HG03558 (cell line): Measurements from ENCODE around the gene LIN54.
"Not testable (repeated sequence)": the region's sequence is repeated elsewhere in the genome, so short reads cannot be mapped to it uniquely, and the experiment has no call there.

ENCODE experiments used
- ATAC-seq: cut with Tn5 transposase; IDR thresholded peaks from one replicate; pipeline ENCODE4 v1.9.1; 2021; ENCODE audit warnings: moderate number of reproducible peaks; ENCODE audit not compliant: unreplicated experiment; ENCODE audit errors: extremely low read depth

Gene LIN54

DNA sequence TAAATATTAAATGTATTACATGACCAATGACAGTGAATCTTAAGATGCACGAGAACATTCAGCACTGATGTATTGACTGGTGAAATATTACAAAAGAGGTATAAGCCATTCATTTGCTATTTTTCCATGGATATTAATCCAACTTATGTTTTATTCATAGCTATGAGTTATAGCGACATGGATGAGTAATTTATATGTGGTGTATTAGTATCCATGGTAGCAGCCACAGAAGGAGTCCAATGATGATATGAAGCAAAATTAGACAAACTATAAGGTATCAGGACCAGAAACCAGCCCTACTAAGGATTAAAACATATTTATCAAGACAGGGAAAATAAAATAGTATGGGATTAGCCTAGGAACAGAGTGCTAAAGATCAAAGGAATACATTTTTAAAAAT lies 59.4 kb downstream of the LIN54 start:
- ATAC-seq: no peak

DNA sequence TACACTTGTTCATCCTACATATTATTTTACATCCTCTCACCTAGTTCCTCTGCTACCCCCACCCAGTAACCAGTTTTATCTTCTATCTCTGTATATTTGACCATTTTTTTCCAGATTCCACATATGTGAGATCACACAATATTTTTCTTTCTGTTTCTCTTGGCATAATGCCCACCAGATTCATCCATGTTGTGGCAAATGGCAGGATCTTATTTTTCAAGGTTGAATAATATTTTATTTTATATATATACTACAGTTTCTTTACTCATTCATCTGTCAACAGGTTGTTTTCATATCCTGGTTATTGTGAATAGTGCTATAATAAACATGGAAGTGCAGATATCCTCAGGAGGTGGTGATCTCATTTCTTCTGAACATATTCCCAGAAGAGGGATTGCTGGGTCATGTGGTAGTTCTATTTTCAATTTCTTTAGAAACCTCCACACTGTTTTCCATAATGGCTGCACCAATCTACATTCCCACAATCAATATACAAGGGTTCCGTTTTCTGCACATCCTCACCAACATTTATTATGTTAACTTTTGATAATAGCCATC lies 61.9 kb downstream of the LIN54 start:
- no peak for ATAC-seq

DNA sequence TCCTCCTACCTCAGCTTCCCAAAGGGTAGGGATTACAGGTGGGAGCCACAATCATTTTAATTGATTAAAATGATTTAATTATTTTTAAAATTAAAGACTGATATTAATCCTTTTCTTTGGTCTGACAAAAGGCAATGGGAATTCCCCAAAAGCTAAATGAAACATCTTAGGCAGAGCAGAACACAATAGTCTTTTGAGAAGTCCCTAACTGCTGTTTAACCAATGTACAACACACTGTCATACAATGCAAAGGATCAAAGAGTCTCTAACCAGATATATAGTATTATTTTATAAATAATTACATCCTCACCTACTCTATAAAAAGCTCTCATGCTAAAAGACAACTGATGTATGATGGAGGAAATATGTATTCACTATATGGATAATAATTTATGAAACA lies 63.1 kb downstream of the LIN54 start:
- no peak for ATAC-seq

DNA sequence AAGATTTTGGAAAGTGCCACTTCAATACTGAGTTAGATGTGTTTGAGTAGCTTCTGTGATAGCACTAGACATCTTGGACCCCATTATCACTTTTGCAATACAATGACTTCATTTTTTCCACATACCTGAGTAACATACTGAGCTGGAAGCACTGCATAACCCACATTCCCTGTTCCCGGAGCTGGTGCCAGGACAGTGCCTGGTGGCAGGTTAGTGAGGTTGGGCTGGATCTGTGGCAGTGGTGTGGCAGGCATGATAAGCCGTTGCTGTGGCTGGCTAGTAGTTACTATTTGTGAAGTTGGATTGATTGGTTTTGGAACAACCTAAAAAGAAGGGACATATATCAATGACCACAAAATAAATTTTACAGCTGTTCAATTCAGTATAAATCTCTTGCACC lies 71.2 kb downstream of the LIN54 start:
- ATAC-seq: no peak

GRCh38 chr4:82934441-82934840 lies 76.2 kb downstream of the LIN54 start:
- ATAC-seq: no peak

DNA sequence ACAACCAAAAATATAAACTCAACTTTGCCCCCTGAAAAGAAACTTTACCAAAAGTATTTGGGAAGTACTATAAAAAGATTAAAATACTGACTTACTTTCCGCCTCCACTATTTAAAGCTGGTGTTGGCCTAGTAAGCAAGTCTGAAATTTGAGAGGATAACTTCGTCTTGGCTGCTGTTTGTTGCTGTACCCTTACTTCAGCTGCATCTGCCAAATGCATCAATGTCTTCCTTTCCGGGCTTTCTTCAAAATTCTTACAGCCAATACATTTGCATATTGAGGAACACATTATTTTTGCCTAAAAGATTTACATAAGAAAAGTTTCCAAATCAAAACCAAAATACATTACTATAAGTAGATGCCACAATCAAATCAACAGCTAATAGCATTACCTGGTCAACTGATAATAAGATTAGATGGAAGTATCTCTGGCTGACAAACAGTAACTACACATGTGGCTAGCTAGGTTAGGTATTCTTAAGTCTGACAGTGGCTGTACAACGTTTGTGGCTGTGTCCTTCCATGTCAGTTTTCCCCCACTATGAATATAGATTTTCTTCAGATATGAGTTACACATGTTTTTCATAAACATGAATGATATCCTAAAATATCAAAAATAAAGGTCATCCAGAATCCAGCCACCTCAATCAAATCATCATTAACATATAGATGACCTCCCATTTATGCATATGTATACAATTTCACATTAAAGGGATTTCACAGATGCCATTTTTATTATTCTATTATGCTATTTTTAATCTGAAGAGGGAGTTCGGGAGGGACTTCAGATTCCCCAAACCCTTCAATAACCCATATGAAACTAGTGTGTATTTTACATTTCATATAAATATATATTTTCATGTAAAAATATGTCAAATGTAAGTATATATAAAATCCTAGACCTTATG lies 79.5 kb downstream of the LIN54 start:
- ATAC-seq: no peak

GRCh38 chr4:82921795-82922194 lies 88.8 kb downstream of the LIN54 start:
- ATAC-seq: no peak

- ATAC-seq: no peak
These were observed 91.2 kb downstream of the LIN54 start for GRCh38 chr4:82919386-82919785.

DNA sequence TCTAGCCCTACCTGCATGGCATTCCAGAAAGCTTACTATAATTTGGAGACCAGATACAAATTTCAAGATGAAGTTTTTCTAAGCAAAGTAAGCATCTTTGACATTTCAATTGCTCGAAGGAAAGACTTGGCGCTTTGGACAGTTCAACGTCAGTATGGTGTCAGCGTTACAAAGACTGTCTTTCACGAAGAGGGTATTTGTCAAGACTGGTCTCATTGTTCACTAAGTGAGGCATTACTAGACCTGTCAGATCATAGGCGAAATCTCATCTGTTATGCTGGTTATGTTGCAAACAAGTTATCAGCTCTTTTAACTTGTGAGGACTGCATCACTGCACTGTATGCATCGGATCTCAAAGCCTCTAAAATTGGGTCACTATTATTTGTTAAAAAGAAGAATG lies 92.5 kb downstream of the LIN54 start:
- ATAC-seq: no peak

DNA sequence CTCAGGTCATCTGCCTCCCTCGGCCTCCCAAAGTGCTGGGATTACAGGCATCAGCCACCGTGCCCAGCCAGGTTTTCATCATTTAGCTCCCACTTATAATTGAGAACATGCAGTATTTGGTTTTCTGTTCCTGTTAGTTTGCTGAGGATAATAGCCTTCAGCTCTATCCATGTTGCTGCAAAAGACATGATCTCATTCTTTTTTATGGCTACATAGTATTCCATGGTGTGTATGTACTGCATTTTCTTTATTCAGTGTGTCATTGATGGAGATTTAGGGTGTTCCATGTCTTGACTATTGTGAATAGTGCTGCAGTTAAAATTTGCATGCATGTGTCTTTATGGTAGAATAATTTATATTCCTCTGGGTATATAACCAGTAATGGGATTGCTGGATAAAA lies 96.7 kb downstream of the LIN54 start:
- not testable (repeated sequence) for ATAC-seq

GRCh38 chr4:82913305-82913704 lies 97.3 kb downstream of the LIN54 start:
- no peak for ATAC-seq

GRCh38 chr4:82909326-82909725 lies 101.3 kb downstream of the LIN54 start:
- ATAC-seq: no peak

- ATAC-seq: no peak
These were observed 104.2 kb downstream of the LIN54 start for GRCh38 chr4:82906469-82906868.

GRCh38 chr4:82905205-82905604 lies 105.4 kb downstream of the LIN54 start:
- peak; percentile 52 for ATAC-seq

- no peak for ATAC-seq
These were observed 106.9 kb downstream of the LIN54 start for GRCh38 chr4:82903737-82904136.

- no peak for ATAC-seq
These were observed 109.4 kb downstream of the LIN54 start for GRCh38 chr4:82901183-82901718.

DNA sequence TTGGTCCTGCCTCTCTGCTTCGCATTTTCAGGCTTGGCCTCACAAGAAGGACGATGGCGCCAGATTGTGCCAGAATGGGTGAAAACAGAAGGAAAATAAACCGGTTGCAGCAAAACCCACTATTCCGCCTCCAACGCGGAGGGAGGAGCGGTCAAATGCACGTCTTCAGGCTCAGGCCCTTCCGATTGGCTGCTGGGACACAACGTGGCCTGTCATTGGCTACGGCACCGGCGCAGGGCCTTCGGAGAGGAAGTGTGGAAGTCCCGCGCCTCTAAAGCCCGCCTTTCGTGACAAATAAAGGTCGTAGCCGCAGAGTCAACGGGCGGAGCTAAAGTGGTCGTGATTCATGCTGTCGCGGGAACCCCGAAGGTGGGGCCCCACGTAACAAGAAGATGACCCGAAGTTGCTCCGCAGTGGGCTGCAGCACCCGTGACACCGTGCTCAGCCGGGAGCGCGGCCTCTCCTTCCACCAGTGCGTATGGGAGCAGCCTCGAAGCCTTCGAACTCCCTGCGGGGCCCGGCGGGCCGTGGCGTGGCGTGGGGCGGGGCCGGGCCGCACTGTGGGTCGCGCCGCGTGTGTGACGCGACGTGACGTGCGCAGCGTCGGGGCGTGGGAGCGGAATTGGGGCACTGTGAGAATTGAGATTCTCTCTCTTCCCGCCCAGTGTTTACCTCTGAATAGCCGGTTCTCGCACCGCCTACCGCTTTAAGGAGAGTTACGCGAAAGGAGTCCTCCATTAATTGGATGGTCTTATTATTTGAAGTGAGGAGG lies 110.0 kb downstream of the LIN54 start, which contains the start of gene THAP9:
TSS of gene THAP9 (plus strand) at position 325 of the 772 bp plus-strand sequence. CDS start at position 393, 68 bp downstream.
- peak; percentile 83 for ATAC-seq

DNA sequence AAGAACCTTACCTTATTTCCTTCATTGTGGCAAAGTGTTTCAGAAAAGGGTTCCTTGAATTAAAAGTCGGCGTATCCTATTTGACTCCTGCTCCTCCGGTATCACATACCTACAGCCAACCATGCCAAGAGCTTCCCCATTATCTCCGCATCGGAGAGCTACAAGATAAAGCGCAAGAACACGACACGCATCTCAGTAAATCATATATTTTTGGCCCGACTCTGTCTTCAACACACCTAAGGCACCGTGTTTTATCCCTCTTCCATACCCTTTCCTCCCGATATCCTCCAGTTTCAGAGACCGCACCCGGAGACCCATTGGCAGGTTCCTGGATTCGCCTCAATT lies 110.6 kb downstream of the LIN54 start:
- ATAC-seq: no peak

DNA sequence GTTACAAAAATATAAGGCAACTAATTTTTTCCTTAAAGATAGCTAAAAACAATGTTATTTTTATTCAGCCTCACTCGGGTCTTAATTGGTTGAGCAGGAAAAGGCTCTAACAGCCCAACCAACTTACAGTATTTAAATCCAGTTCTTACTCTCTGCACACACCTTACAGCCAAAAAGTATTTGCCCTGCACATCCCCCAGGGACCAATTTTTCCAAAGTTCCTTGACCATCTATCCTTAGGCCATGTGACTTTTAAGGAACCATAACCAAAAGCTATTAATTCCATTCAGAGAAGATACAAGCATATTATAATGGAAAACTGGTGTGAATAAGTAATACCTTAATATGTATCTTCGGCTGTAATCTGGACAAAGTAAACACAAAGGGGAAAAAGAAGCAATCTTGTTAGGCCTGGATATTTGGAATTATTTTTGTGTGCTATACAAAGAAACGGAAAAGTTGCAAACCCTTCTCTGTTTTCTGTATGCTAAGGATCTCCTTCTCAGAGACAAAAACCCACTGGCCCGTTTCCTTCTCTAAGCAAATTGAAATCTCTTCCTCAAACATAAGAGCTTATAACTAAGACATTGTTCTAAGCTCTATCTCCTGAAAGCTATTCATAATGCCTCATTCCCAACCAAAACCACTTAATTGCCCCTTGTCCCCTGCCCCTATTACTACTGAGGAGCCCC lies 111.1 kb downstream of the LIN54 start:
- ATAC-seq: no peak
